GM12874 (cell line): ENCODE measurements around the gene CPXM2.

Experiments used
- CTCF ChIP-seq: IDR thresholded peaks from 2 replicates; pipeline ENCODE4 v1.5.1; 2011; ENCODE audit warnings: low read depth, mild to moderate bottlenecking, control low read depth, low read length, moderate library complexity; ENCODE audit not compliant: insufficient read depth

The CPXM2 gene

GRCh38 chr10:123778719-123779517 is 112.7 kb downstream of the CPXM2 start:
- no peak for TF ChIP-seq CTCF

- no peak for TF ChIP-seq CTCF
Measured at GRCh38 chr10:123777881-123778280, 113.7 kb downstream of the CPXM2 start.

GRCh38 chr10:123774132-123774742 is 117.4 kb downstream of the CPXM2 start:
- no peak for TF ChIP-seq CTCF

- no peak for TF ChIP-seq CTCF
Measured at GRCh38 chr10:123772645-123773508, 118.7 kb downstream of the CPXM2 start.

- TF ChIP-seq CTCF, result no peak
Measured at GRCh38 chr10:123771877-123772644, 119.5 kb downstream of the CPXM2 start.

- TF ChIP-seq CTCF, result no peak
Measured at GRCh38 chr10:123769647-123770046, 122.0 kb downstream of the CPXM2 start.

GRCh38 chr10:123766761-123767160 is 124.8 kb downstream of the CPXM2 start:
- no peak for TF ChIP-seq CTCF
